HCT116 (cell line): ENCODE results near the gene ANKRD10. TPM values are rescaled to one million over a fixed set of nuclear protein-coding genes. Genes with fewer than 3 reads are reported as not detected.

Experiments used
- ATAC-seq: fragments of 200-7000 bp; cut with Tn5 transposase; 2 replicates; pipeline ENCODE4 v1.9.1; 2020; ENCODE audit warnings: mild to moderate bottlenecking, moderate library complexity
- BruUV-seq: library from RNA; stranded (reverse); fragments of 400-500 nt; replicated peaks from 2 replicates; lab custom pipeline; 2021; lab: Mats Ljungman, UMichigan
- CTCF ChIA-PET: fragments of 300-600 bp; sonication (Branson Sonifier 250); formaldehyde crosslinking; loops from one replicate; lab custom pipeline; 2021; ENCODE audit warnings: antibody characterized with exemption; lab: Charles Lee
- POLR2A ChIA-PET: fragments of 300-600, 350-600 bp; sonication (Branson Sonifier 250); formaldehyde crosslinking; loops from one replicate; lab custom pipeline; 2021; ENCODE audit warnings: antibody characterized with exemption; lab: Charles Lee
- RAD21 ChIA-PET, 2 experiments: fragments of 300-600 bp; sonication (Branson Sonifier 250); formaldehyde crosslinking; loops; one replicate each; lab custom pipeline; 2023; ENCODE audit warnings: low total read pairs in 2 of 2; ENCODE audit not compliant: uncharacterized antibody in 2 of 2, unreplicated experiment in 2 of 2, low non-redundant PET in 1 of 2; lab: Charles Lee
- DNase-seq: peaks from one replicate; pipeline ENCODE4 v3.0.0-alpha.2; 2010; ENCODE audit warnings: low read depth, low spot score
- H2AFZ ChIP-seq: fragments of 200-600 bp; shearing (Covaris generic), sonication (generic); 2 replicates; pipeline ENCODE4 v1.6.1; 2017; ENCODE audit warnings: low read depth, mixed run types, mixed read lengths, antibody characterized with exemption, low read length; ENCODE audit not compliant: poor library complexity, severe bottlenecking
- H3K27ac ChIP-seq: 2 replicates; pipeline ENCODE4 v1.5.1; 2012; ENCODE audit warnings: low read depth, low read length
- H3K27me3 ChIP-seq: fragments of 200-600 bp; sonication (generic); 2 replicates; pipeline ENCODE4 v1.6.1; 2016; ENCODE audit warnings: mixed run types, low read length, mixed read lengths; ENCODE audit not compliant: insufficient read depth
- H3K36me3 ChIP-seq, 2 experiments: fragments of 200-500 bp in 1 of 2; fragments of 200-600 bp in 1 of 2; sonication (Bioruptor generic) in 1 of 2; sonication (generic) in 1 of 2; 2 replicates each; pipeline versions ENCODE4 v1.5.1 to v1.6.1; 2014 to 2016; ENCODE audit warnings: low read length in 2 of 2, inconsistent platforms in 1 of 2, mixed read lengths in 1 of 2, mixed run types in 1 of 2; ENCODE audit not compliant: insufficient read depth in 2 of 2, control insufficient read depth in 1 of 2
- H3K4me1 ChIP-seq, 2 experiments: fragments of 200-600 bp in 1 of 2; sonication (generic) in 1 of 2; 2 replicates each; pipeline versions ENCODE4 v1.5.1 to v1.6.1; 2012 to 2017; ENCODE audit warnings: low read length in 2 of 2, inconsistent platforms in 1 of 2, mild to moderate bottlenecking in 1 of 2, mixed read lengths in 1 of 2, mixed run types in 1 of 2, moderate library complexity in 1 of 2; ENCODE audit not compliant: insufficient read depth in 2 of 2, control insufficient read depth in 1 of 2
- H3K4me2 ChIP-seq: fragments of 200-600 bp; sonication (generic); 2 replicates; pipeline ENCODE4 v1.6.1; 2017; ENCODE audit warnings: mixed run types, low read length, mixed read lengths
- H3K4me3 ChIP-seq, 2 experiments: fragments of 200-600 bp in 1 of 2; sonication (generic) in 1 of 2; replicated peaks in 1 of 2; 2 replicates each; pipeline ENCODE4 v1.5.1; 2011 to 2016; ENCODE audit warnings: low read length in 2 of 2, control low read depth in 1 of 2, low read depth in 1 of 2, mild to moderate bottlenecking in 1 of 2, mixed read lengths in 1 of 2, mixed run types in 1 of 2
- H3K79me2 ChIP-seq: fragments of 200-600 bp; sonication (generic); 2 replicates; pipeline ENCODE4 v1.6.1; 2017; ENCODE audit warnings: mild to moderate bottlenecking, mixed run types, low read length, moderate library complexity, mixed read lengths; ENCODE audit not compliant: insufficient read depth
- H3K9ac ChIP-seq: fragments of 200-600 bp; sonication (generic); 2 replicates; pipeline ENCODE4 v1.6.1; 2016; ENCODE audit warnings: low read length, mixed read lengths
- H3K9me2 ChIP-seq: fragments of 200-600 bp; sonication (generic), shearing (Covaris generic); 2 replicates; pipeline ENCODE4 v1.6.1; 2017; ENCODE audit warnings: mixed run types, mild to moderate bottlenecking, moderate library complexity; ENCODE audit not compliant: insufficient read depth
- H3K9me3 ChIP-seq, 2 experiments: fragments of 200-500 bp in 1 of 2; fragments of 200-600 bp in 1 of 2; sonication (Bioruptor generic) in 1 of 2; sonication (generic) in 1 of 2; 2 replicates each; pipeline ENCODE4 v1.6.1; 2014 to 2017; ENCODE audit warnings: low read length in 2 of 2, mixed read lengths in 2 of 2, inconsistent platforms in 1 of 2, low read depth in 1 of 2, mild to moderate bottlenecking in 1 of 2, mixed run types in 1 of 2, moderate library complexity in 1 of 2; ENCODE audit not compliant: control insufficient read depth in 1 of 2, insufficient read depth in 1 of 2
- H4K20me1 ChIP-seq: fragments of 200-600 bp; sonication (generic), shearing (Covaris generic); 2 replicates; pipeline ENCODE4 v1.6.1; 2017; ENCODE audit warnings: mixed run types, mild to moderate bottlenecking, moderate library complexity; ENCODE audit not compliant: insufficient read depth
- CBX3 ChIP-seq: IDR thresholded peaks from 2 replicates; pipeline ENCODE4 v1.6.1; 2012; ENCODE audit warnings: low read depth
- CEBPB ChIP-seq: IDR thresholded peaks from 2 replicates; pipeline ENCODE4 v1.6.1; 2012; ENCODE audit warnings: low read depth
- CTCF ChIP-seq, 3 experiments: fragments of 200-600 bp in 1 of 3; sonication (generic) in 1 of 3; IDR thresholded peaks in 2 of 3; conservative IDR thresholded peaks in 1 of 3; 2 replicates each; pipeline ENCODE4 v1.5.1; 2012 to 2017; ENCODE audit warnings: low read depth in 2 of 3, low read length in 2 of 3, antibody characterized with exemption in 1 of 3, borderline replicate concordance in 1 of 3, control low read depth in 1 of 3, mild to moderate bottlenecking in 1 of 3, mixed read lengths in 1 of 3, mixed run types in 1 of 3, moderate library complexity in 1 of 3; ENCODE audit not compliant: insufficient read depth in 1 of 3
- EGR1 ChIP-seq: IDR thresholded peaks from 2 replicates; pipeline ENCODE4 v1.6.1; 2012; ENCODE audit warnings: low read depth
- ELF1 ChIP-seq: IDR thresholded peaks from 2 replicates; pipeline ENCODE4 v1.6.1; 2012; ENCODE audit warnings: low read depth, borderline replicate concordance
- JUND ChIP-seq: IDR thresholded peaks from 2 replicates; pipeline ENCODE4 v1.6.1; 2012
- RAD21 ChIP-seq: IDR thresholded peaks from 2 replicates; pipeline ENCODE4 v1.6.1; 2012; ENCODE audit warnings: low read depth, mild to moderate bottlenecking
- REST ChIP-seq: IDR thresholded peaks from 2 replicates; pipeline ENCODE4 v1.6.1; 2012; ENCODE audit warnings: low read depth
- SIN3A ChIP-seq: IDR thresholded peaks from 2 replicates; pipeline ENCODE4 v1.6.1; 2012; ENCODE audit warnings: low read depth
- SRF ChIP-seq: IDR thresholded peaks from 2 replicates; pipeline ENCODE4 v1.6.1; 2012; ENCODE audit warnings: low read depth
- TCF7L2 ChIP-seq: IDR thresholded peaks from 2 replicates; pipeline ENCODE4 v1.7.0; 2011; ENCODE audit warnings: borderline replicate concordance, inconsistent platforms; ENCODE audit not compliant: insufficient read depth, insufficient read length; ENCODE audit errors: extremely low read depth
- YY1 ChIP-seq: IDR thresholded peaks from 2 replicates; pipeline ENCODE4 v1.6.1; 2011; ENCODE audit warnings: low read length, low read depth, moderate library complexity, mild to moderate bottlenecking; ENCODE audit not compliant: insufficient replicate concordance; ENCODE audit errors: extremely low read depth
- ZFX ChIP-seq: fragments of 450-650 bp; IDR thresholded peaks from 2 replicates; pipeline ENCODE4 v1.6.1; 2017
- ZNF274 ChIP-seq: fragments of 200-500 bp; sonication (Bioruptor generic); IDR thresholded peaks from 2 replicates; pipeline ENCODE4 v1.6.1; 2014; ENCODE audit warnings: mild to moderate bottlenecking, low read depth, low read length, inconsistent platforms
- intact Hi-C: fragments of 100-400 bp; cut with micrococcal nuclease; formaldehyde crosslinking; loops from 2 replicates; pipeline ENCODE4 v1.10.0; 2022
- total RNA-seq: library from RNA; stranded (reverse); gene quantifications from one replicate; pipeline ENCODE4 v1.2.1, GENCODE V29; 2021; ENCODE audit not compliant: unreplicated experiment
- TF ChIP-seq, protein P1 (sequence below): IDR thresholded peaks from 2 replicates; pipeline ENCODE4 v1.6.1; 2012
- TF ChIP-seq, protein P2 (sequence below): IDR thresholded peaks from 2 replicates; pipeline ENCODE4 v1.6.1; 2012

Gene ANKRD10
- total RNA-seq, 1 experiment from 2014 or later: 173 TPM

- no peaks in the 10 kb centered on the region for H3K4me1 ChIP-seq
- no peak for TF ChIP-seq YY1
- no peak for TF ChIP-seq CBX3
- TF ChIP-seq ELF1: no peak
- TF ChIP-seq SRF: no peak
- no peak for TF ChIP-seq RAD21
- TF ChIP-seq CEBPB: no peak
- TF ChIP-seq EGR1: no peak
- TF ChIP-seq, protein P1, sequence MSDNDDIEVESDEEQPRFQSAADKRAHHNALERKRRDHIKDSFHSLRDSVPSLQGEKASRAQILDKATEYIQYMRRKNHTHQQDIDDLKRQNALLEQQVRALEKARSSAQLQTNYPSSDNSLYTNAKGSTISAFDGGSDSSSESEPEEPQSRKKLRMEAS: no peak
- TF ChIP-seq, all 23 proteins: peak for 0
- ChIA-PET POLR2A (no interaction called here), CTCF (no interaction called here), RAD21 (no interaction called here)
- BruUV-seq: no TSS peak
- Histone ChIP-seq H3K27ac (no peak overlapping the region), H3K9me3 (peaks cover 0 to 9% of the 10 kb centered on the region in 2 experiments; a peak in 1 of 4 replicates), H3K4me2 (no peak overlapping the region), H3K79me2 (no peaks in the 10 kb centered on the region), H4K20me1 (no peaks in the 10 kb centered on the region), H2AFZ (no peak overlapping the region), H3K36me3 (no peaks in the 10 kb centered on the region), H3K27me3 (peaks cover 4% of the 10 kb centered on the region; the same call in 1 of the 2 replicates), H3K9ac (no peak overlapping the region), H3K4me3 (no peak overlapping the region), H3K9me2 (no peaks in the 10 kb centered on the region)
- intact Hi-C loops: no loop called here
- ATAC-seq (no peak), DNase-seq (no peak)
Observed at GRCh38 chr13:110853235-110853721, 61.6 kb downstream of the ANKRD10 start.

DNA sequence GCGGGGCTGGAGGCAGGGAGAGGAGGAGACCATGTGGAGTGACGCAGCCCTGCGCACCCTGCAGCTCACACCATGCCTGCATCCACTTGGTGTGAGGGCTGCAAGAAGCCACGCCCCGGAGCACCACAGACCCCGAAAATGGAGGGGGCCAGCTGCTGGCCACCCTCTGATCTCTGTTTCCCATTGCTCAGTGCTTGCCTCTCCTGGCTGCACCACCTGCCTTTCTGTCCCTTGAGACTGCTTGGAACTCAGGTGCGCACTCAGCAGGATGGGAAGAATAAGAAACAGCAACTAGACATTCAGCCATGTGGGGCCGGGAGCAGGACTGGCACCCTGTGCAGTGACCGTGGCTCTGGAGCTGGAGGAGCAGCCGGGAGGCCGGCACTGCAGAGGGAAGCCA is 64.0 kb downstream of the ANKRD10 start:
- H3K4me2 ChIP-seq: no peak overlapping the region
- RAD21 ChIA-PET: no interaction called here
- intact Hi-C loops: no loop called here
- TF ChIP-seq JUND (no peak), ELF1 (no peak), TCF7L2 (no peak), CTCF (IDR thresholded peaks at IDR 0.05 in 2 of 3, conservative IDR thresholded peaks at IDR 0.05 in 1 of 3; ENCODE audit: borderline replicate concordance in 1 of 3, insufficient read depth in 1 of 3, low read depth in 2 of 3, low read length in 2 of 3) (no peak), CBX3 (no peak), ZNF274 (no peak), ZFX (no peak), SRF (no peak), SIN3A (no peak), YY1 (no peak), REST (no peak)
- TF ChIP-seq, protein P2, sequence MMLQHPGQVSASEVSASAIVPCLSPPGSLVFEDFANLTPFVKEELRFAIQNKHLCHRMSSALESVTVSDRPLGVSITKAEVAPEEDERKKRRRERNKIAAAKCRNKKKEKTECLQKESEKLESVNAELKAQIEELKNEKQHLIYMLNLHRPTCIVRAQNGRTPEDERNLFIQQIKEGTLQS: no peak

More for the DNA sequence above, 64.0 kb downstream of the ANKRD10 start:
- no peaks in the 10 kb centered on the region for H3K79me2 ChIP-seq
- ATAC-seq (no peak), DNase-seq (no peak)
- CTCF ChIA-PET: no interaction called here
- H4K20me1 ChIP-seq: no peaks in the 10 kb centered on the region
- H3K9ac ChIP-seq: no peak overlapping the region
- H3K9me3 ChIP-seq: no peaks in the 10 kb centered on the region
- H3K27ac ChIP-seq: no peak overlapping the region
- no peak overlapping the region for H3K4me3 ChIP-seq
- H3K27me3 ChIP-seq: peaks cover 4% of the 10 kb centered on the region; the same call in 1 of the 2 replicates
- no peak overlapping the region for H2AFZ ChIP-seq
- no TSS peak for BruUV-seq
- no peaks in the 10 kb centered on the region for H3K36me3 ChIP-seq
- H3K9me2 ChIP-seq: no peaks in the 10 kb centered on the region
- no peaks in the 10 kb centered on the region for H3K4me1 ChIP-seq
- POLR2A ChIA-PET: no interaction called here
